Keratinocyte (primary cell): Measurements from ENCODE around the gene ERI2. TPM values are rescaled to one million over a fixed set of nuclear protein-coding genes. Genes with fewer than 3 reads are reported as not detected.
"Not testable (repeated sequence)": the region's sequence is repeated elsewhere in the genome, so short reads cannot be mapped to it uniquely, and the experiment has no call there.

Experiments used
- DNase-seq: peaks from one replicate; pipeline ENCODE4 v3.0.0-alpha.2; 2011; ENCODE audit warnings: low read depth, missing footprints, low spot score
- FAIRE-seq: peaks from 2 replicates; lab custom pipeline; 2011; peaks lifted over from hg19 to GRCh38; lab: Jason Lieb, UNC
- H2AFZ ChIP-seq: 2 replicates; pipeline ENCODE4 v1.6.0; 2012; ENCODE audit warnings: low read length, control low read depth, inconsistent platforms; ENCODE audit not compliant: control insufficient read depth
- H3K27ac ChIP-seq: 2 replicates; pipeline ENCODE4 v1.5.1; 2011; ENCODE audit warnings: low read length; ENCODE audit not compliant: control insufficient read depth, insufficient read depth
- H3K27me3 ChIP-seq: 3 replicates; pipeline ENCODE4 v1.6.0; 2011; ENCODE audit warnings: low read length; ENCODE audit not compliant: control insufficient read depth, insufficient read depth; ENCODE audit errors: extremely low read depth
- H3K36me3 ChIP-seq, 2 experiments: 2 replicates in 1 of 2; 3 replicates in 1 of 2; pipeline ENCODE4 v1.5.1; 2011; ENCODE audit warnings: low read length in 2 of 2, mild to moderate bottlenecking in 1 of 2; ENCODE audit not compliant: control insufficient read depth in 2 of 2, insufficient read depth in 2 of 2; ENCODE audit errors: extremely low read depth in 1 of 2
- H3K4me1 ChIP-seq: 3 replicates; pipeline ENCODE4 v1.5.1; 2011; ENCODE audit warnings: low read length; ENCODE audit not compliant: control insufficient read depth, insufficient read depth; ENCODE audit errors: extremely low read depth
- H3K4me2 ChIP-seq: 3 replicates; pipeline ENCODE4 v1.6.0; 2011; ENCODE audit warnings: low read depth, low read length; ENCODE audit not compliant: control insufficient read depth, insufficient read depth; ENCODE audit errors: extremely low read depth
- H3K4me3 ChIP-seq, 3 experiments: fragments of 200-600 bp in 1 of 3; sonication (generic) in 1 of 3; 2 replicates in 2 of 3; 3 replicates in 1 of 3; pipeline ENCODE4 v1.5.1; 2011 to 2016; ENCODE audit warnings: low read length in 3 of 3, mild to moderate bottlenecking in 3 of 3, control low read depth in 2 of 3, inconsistent platforms in 1 of 3, low read depth in 1 of 3, mixed read lengths in 1 of 3, mixed run types in 1 of 3, moderate library complexity in 1 of 3; ENCODE audit not compliant: control insufficient read depth in 2 of 3, insufficient read depth in 2 of 3; ENCODE audit errors: extremely low read depth in 1 of 3
- H3K79me2 ChIP-seq: 2 replicates; pipeline ENCODE4 v1.6.0; 2012; ENCODE audit warnings: low read length; ENCODE audit not compliant: control insufficient read depth, insufficient read depth
- H3K9ac ChIP-seq: 3 replicates; pipeline ENCODE4 v1.6.0; 2011; ENCODE audit warnings: low read length; ENCODE audit not compliant: control insufficient read depth, insufficient read depth; ENCODE audit errors: extremely low read depth
- H3K9me1 ChIP-seq: 3 replicates; pipeline ENCODE4 v1.6.0; 2011; ENCODE audit warnings: low read length; ENCODE audit not compliant: control insufficient read depth, insufficient read depth; ENCODE audit errors: extremely low read depth
- H3K9me3 ChIP-seq: 2 replicates; pipeline ENCODE4 v1.5.1; 2012; ENCODE audit warnings: low read depth, low read length; ENCODE audit not compliant: control insufficient read depth
- H4K20me1 ChIP-seq: 3 replicates; pipeline ENCODE4 v1.6.0; 2011; ENCODE audit warnings: low read length; ENCODE audit not compliant: control insufficient read depth, insufficient read depth; ENCODE audit errors: extremely low read depth
- dilution Hi-C: fragments of 300-500 bp; cut with MboI; formaldehyde crosslinking; loops from one replicate; pipeline ENCODE4 v1.7.0; 2020; ENCODE audit warnings: low sequenced_read_pairs; ENCODE audit not compliant: extremely low pct_ligation_motif_present
- polyA plus RNA-seq, 5 experiments: library from polyadenylated mRNA; depleted of rRNA in 3 of 5; stranded (reverse) in 3 of 5; stranded (forward) in 1 of 5; unstranded in 1 of 5; fragments of >200 nt; gene quantifications; 1 replicate in 1 of 5; 2 replicates in 3 of 5; 3 replicates in 1 of 5; pipeline versions ENCODE4 v1.2.1 to v1.2.3, GENCODE V29; 2011 to 2012; ENCODE audit warnings: missing spikeins in 2 of 5, low read depth in 1 of 5, low replicate concordance in 1 of 5
- TF ChIP-seq, protein P1 (sequence below), 3 experiments: IDR thresholded peaks in 1 of 3; conservative IDR thresholded peaks in 1 of 3; optimal IDR thresholded peaks in 1 of 3; 2 replicates in 2 of 3; 3 replicates in 1 of 3; pipeline versions ENCODE3 to v1.5.1; 2011; ENCODE audit warnings: low read length in 3 of 3, mild to moderate bottlenecking in 3 of 3, moderate library complexity in 2 of 3, control low read depth in 1 of 3, inconsistent platforms in 1 of 3; ENCODE audit not compliant: insufficient read depth in 2 of 3; ENCODE audit errors: extremely low read depth in 1 of 3

ERI2 gene
- polyA plus RNA-seq, 1 donor (not counting 4 experiments of a cell fraction or from before 2014, with no cell fraction given) = 19.5 TPM

DNA sequence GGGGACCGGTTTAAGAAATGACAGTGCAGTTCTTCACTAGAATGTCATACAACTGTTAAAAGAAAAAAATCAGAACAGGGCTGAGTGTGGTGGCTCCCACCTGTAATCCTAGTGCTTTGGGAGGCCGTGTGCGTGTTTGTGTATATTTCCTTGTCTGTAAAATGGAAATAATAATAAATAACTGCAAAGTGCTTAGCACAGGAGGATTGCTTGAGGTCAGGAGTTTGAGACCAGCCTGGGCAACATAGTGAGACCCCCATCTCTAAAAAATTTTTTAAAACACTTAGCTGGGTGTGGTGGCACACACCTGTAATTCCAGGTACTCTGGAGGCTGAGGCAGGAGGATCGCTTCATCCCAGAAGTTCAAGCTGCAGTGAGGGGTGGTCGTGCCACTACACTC lies 40.0 kb downstream of the ERI2 start:
- no peaks in the 10 kb centered on the region for H3K79me2 ChIP-seq
- no peak overlapping the region for H2AFZ ChIP-seq
- H3K9me1 ChIP-seq = no peaks in the 10 kb centered on the region
- FAIRE-seq (no peak), DNase-seq (no peak)
- no peak overlapping the region for H3K9ac ChIP-seq
- no peak overlapping the region for H3K27ac ChIP-seq
- no peaks in the 10 kb centered on the region for H3K27me3 ChIP-seq
- dilution Hi-C loops = no loop called here
- H3K36me3 ChIP-seq = no peaks in the 10 kb centered on the region
- no peak overlapping the region for H3K4me3 ChIP-seq
- H3K4me1 ChIP-seq = peaks cover 5% of the 10 kb centered on the region
- TF ChIP-seq, protein P1, sequence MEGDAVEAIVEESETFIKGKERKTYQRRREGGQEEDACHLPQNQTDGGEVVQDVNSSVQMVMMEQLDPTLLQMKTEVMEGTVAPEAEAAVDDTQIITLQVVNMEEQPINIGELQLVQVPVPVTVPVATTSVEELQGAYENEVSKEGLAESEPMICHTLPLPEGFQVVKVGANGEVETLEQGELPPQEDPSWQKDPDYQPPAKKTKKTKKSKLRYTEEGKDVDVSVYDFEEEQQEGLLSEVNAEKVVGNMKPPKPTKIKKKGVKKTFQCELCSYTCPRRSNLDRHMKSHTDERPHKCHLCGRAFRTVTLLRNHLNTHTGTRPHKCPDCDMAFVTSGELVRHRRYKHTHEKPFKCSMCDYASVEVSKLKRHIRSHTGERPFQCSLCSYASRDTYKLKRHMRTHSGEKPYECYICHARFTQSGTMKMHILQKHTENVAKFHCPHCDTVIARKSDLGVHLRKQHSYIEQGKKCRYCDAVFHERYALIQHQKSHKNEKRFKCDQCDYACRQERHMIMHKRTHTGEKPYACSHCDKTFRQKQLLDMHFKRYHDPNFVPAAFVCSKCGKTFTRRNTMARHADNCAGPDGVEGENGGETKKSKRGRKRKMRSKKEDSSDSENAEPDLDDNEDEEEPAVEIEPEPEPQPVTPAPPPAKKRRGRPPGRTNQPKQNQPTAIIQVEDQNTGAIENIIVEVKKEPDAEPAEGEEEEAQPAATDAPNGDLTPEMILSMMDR (optimal IDR thresholded peaks at IDR 0.05 in 1 of 3, IDR thresholded peaks at IDR 0.05 in 1 of 3, conservative IDR thresholded peaks at IDR 0.05 in 1 of 3; ENCODE audit: extremely low read depth in 1 of 3, insufficient read depth in 2 of 3, low read length in 3 of 3) = no peak
- H3K4me2 ChIP-seq = no peak overlapping the region
- H3K9me3 ChIP-seq = no peaks in the 10 kb centered on the region
- H4K20me1 ChIP-seq = no peaks in the 10 kb centered on the region

DNA sequence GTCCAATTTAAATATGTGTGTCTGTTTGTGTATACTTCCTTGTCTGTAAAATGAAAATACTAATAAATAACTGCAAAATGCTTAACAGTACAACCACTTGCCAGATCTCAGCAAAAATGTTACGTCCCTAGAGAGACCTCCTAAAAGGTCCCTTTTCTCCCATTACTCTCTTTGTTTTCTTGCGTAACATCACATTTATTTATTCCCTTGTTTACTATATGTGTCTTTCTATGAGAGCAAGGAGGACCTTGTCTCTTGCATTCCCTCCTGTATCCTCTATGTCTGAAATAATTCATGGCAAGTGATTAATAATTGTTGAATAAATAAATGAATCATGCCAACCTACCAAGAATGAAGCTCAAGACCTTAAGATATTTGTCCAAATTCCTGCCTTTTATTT lies 40.5 kb downstream of the ERI2 start:
- H3K9me1 ChIP-seq = no peaks in the 10 kb centered on the region
- H3K27ac ChIP-seq = no peak overlapping the region
- peaks cover 5% of the 10 kb centered on the region for H3K4me1 ChIP-seq
- H3K4me3 ChIP-seq = no peak overlapping the region
- H2AFZ ChIP-seq = no peak overlapping the region
- dilution Hi-C loops = no loop called here
- DNase-seq (no peak), FAIRE-seq (no peak)
- H3K79me2 ChIP-seq = no peaks in the 10 kb centered on the region
- TF ChIP-seq, protein P1 (optimal IDR thresholded peaks at IDR 0.05 in 1 of 3, IDR thresholded peaks at IDR 0.05 in 1 of 3, conservative IDR thresholded peaks at IDR 0.05 in 1 of 3; ENCODE audit: extremely low read depth in 1 of 3, insufficient read depth in 2 of 3, low read length in 3 of 3) = no peak
- no peaks in the 10 kb centered on the region for H3K9me3 ChIP-seq
- H3K9ac ChIP-seq = no peak overlapping the region
- no peaks in the 10 kb centered on the region for H3K36me3 ChIP-seq
- no peak overlapping the region for H3K4me2 ChIP-seq
- no peaks in the 10 kb centered on the region for H4K20me1 ChIP-seq
- H3K27me3 ChIP-seq = no peaks in the 10 kb centered on the region

DNA sequence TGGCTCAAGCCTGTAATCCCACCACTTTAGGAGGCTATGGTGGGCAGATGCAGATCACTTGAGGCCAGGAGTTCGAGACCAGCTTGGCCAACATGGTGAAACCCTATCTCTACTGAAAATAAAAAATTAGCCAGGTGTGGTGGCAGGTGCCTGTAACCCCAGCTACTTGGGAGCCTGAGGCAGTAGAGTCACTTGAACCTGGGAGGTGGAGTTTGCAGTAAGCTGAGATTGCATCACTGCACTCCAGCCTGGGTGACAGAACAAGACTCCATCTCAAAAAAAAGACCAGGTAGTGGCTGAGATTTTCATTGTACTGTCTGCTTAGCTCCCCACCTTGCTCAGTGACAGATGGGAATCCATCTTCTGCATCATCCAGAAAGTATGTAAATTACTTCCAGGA lies 41.8 kb downstream of the ERI2 start:
- H3K27ac ChIP-seq, H3K4me2 ChIP-seq, FAIRE-seq: not testable (repeated sequence)

More for the DNA sequence above, 41.8 kb downstream of the ERI2 start:
- dilution Hi-C loops, H2AFZ ChIP-seq, H3K27me3 ChIP-seq, H3K9ac ChIP-seq, H3K36me3 ChIP-seq, H3K9me3 ChIP-seq, DNase-seq, H3K4me1 ChIP-seq, H3K4me3 ChIP-seq, H3K79me2 ChIP-seq, H4K20me1 ChIP-seq, H3K9me1 ChIP-seq: not testable (repeated sequence)
